ENCODE measurements around the gene GON7.

GON7 gene

GRCh38 chr14:93223565-93223964 is 16.7 kb upstream of the GON7 start:
- DNase-seq (ENCODE audit: low read depth in 1 of 2, low spot score in 1 of 2) = no peak
- Histone ChIP-seq H3K27me3 (ENCODE audit: insufficient read depth, poor library complexity, severe bottlenecking) (no peaks in the 10 kb centered on the region), H3K4me3 (replicated peaks; ENCODE audit: insufficient read depth, low read length) (no peak overlapping the region), H3K27ac (replicated peaks) (no peak overlapping the region)
- TF ChIP-seq SPI1 (IDR thresholded peaks at IDR 0.05; ENCODE audit: borderline replicate concordance, low read depth) (no peak), POLR2AphosphoS5 (IDR thresholded peaks at IDR 0.05; ENCODE audit: low read depth) (no peak), CTCF (IDR thresholded peaks at IDR 0.05; ENCODE audit: insufficient read depth, low read length) (no peak), REST (IDR thresholded peaks at IDR 0.05; ENCODE audit: insufficient replicate concordance, low read depth) (no peak), GABPA (IDR thresholded peaks at IDR 0.05; ENCODE audit: low read depth) (no peak)

- DNase-seq (ENCODE audit: low read depth in 1 of 2, low spot score in 1 of 2) = no peak
- no peak for TF ChIP-seq CTCF (IDR thresholded peaks at IDR 0.05; ENCODE audit: insufficient read depth, low read length)
- Histone ChIP-seq H3K27me3 (ENCODE audit: insufficient read depth, poor library complexity, severe bottlenecking) (no peaks in the 10 kb centered on the region), H3K4me3 (replicated peaks; ENCODE audit: insufficient read depth, low read length) (no peak overlapping the region), H3K27ac (replicated peaks) (no peak overlapping the region)
These were observed 13.6 kb upstream of the GON7 start for GRCh38 chr14:93220509-93220908.

GRCh38 chr14:93219103-93219726 is 12.3 kb upstream of the GON7 start:
- H3K27me3 ChIP-seq (ENCODE audit: insufficient read depth, poor library complexity, severe bottlenecking) = no peaks in the 10 kb centered on the region
- TF ChIP-seq GABPA (IDR thresholded peaks at IDR 0.05; ENCODE audit: low read depth) (no peak), CTCF (IDR thresholded peaks at IDR 0.05; ENCODE audit: insufficient read depth, low read length) (peak; percentile 53)
- peak in 1 of 2 experiments; percentile 57 for DNase-seq (ENCODE audit: low read depth in 1 of 2, low spot score in 1 of 2)
- H3K27ac ChIP-seq (replicated peaks) = no peak overlapping the region
- no peak overlapping the region for H3K4me3 ChIP-seq (replicated peaks; ENCODE audit: insufficient read depth, low read length)

DNA sequence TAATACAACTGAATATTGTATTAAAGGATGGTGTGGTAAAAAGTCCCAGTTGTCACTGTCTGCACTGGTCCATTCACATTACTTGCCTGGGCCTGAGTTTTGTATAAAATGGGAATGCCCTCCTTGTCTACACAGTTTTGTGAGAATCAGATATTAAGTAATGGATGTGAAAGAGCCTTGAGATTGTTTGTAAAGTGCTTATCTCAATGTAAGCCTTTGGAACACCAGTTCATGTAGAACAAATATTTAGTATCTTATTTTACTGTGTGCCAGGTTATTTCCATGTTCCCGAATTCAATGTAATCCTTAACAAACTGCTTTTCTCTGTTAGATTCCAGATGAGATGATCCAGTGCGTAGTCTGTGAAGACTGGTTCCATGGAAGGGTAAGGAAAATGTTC is 7.7 kb upstream of the GON7 start:
- no peaks in the 10 kb centered on the region for H3K27me3 ChIP-seq (ENCODE audit: insufficient read depth, poor library complexity, severe bottlenecking)
- TF ChIP-seq GABPA (IDR thresholded peaks at IDR 0.05; ENCODE audit: low read depth) (no peak), REST (IDR thresholded peaks at IDR 0.05; ENCODE audit: insufficient replicate concordance, low read depth) (no peak), POLR2AphosphoS5 (IDR thresholded peaks at IDR 0.05; ENCODE audit: low read depth) (no peak), SPI1 (IDR thresholded peaks at IDR 0.05; ENCODE audit: borderline replicate concordance, low read depth) (no peak), CTCF (IDR thresholded peaks at IDR 0.05; ENCODE audit: insufficient read depth, low read length) (no peak)
- no peak overlapping the region for H3K27ac ChIP-seq (replicated peaks)
- DNase-seq (ENCODE audit: low read depth in 1 of 2, low spot score in 1 of 2) = no peak
- no peak overlapping the region for H3K4me3 ChIP-seq (replicated peaks; ENCODE audit: insufficient read depth, low read length)

Measured in HL-60 (cell line).